ENCODE results near the gene CEBPZOS. TPM values are rescaled to one million over a fixed set of nuclear protein-coding genes. Genes with fewer than 3 reads are reported as not detected.
A peak's percentile ranks its signal among the peaks of the same experiment; 100 is the strongest.

Gene CEBPZOS
- total RNA-seq, 4 donors from 2014 or later: 21.0 to 34.2 (median 29.3) TPM

DNA sequence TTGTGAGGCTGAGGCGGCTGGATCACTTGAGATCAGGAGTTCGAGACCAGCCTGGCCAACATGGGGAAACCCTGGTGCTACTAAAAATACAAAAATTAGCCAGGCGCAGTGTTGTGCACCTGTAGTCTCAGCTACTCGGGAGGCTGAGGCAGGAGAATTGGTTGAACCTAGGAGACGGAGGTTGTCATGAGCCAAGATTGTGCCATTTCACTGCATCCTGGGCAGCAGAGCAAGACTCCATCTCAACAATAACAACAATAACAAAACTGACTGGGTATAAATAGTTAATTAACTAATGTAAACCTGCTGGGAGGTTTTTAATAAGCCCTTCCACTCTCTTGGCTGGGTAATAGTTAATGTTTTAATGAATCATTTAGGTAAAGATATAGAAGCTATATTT is 15.7 kb upstream of the CEBPZOS start:
- intact Hi-C loops (cut with DNase I): no loop called here

DNA sequence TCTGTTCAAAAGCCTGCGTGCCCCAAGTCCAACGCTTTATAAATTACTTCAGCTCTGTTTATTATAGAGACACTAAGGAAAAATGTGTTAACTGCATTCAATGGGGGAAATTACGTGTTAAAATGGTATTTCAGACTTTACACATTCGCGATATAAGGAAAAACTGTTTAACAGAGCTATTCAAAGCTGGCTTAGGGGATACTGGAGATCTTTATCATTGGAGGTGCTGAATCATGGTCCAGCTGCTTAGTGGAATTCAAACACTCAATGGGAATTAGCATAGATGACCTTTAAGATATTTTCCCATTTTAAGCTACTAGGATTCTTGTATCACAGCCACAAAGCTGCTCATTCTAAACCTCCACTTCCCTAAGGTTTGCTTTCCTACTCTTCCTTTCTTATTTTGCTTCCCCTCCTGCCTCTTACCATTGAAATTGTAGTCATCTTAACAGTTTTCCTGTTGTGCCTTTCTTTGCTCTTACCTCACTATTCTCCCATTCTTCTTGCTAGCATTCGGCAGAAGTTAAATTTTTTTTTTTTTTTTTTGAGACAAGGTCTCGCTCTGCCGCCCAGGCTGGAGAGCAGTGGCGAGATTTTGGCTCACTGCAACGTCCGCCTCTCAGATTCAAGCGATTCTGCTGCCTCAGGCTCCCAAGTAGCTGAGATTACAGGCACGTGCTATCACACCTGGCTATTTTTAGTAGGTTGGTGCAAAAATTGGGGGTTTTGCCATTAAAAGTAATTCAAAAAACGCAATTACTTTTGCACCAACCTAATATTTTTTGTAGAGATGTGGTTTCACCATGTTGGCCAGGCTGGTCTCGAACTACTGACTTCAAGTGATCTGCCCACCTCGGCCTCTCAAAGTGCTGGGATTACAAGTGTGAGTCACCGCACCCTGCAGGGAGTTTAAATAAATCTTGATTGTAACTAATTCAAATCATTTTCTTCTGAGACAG is 14.3 kb upstream of the CEBPZOS start:
- intact Hi-C loops (cut with DNase I): no loop called here
- TF ChIP-seq POLR2A (IDR thresholded peaks at IDR 0.05): no peak
- TF ChIP-seq, protein P1, sequence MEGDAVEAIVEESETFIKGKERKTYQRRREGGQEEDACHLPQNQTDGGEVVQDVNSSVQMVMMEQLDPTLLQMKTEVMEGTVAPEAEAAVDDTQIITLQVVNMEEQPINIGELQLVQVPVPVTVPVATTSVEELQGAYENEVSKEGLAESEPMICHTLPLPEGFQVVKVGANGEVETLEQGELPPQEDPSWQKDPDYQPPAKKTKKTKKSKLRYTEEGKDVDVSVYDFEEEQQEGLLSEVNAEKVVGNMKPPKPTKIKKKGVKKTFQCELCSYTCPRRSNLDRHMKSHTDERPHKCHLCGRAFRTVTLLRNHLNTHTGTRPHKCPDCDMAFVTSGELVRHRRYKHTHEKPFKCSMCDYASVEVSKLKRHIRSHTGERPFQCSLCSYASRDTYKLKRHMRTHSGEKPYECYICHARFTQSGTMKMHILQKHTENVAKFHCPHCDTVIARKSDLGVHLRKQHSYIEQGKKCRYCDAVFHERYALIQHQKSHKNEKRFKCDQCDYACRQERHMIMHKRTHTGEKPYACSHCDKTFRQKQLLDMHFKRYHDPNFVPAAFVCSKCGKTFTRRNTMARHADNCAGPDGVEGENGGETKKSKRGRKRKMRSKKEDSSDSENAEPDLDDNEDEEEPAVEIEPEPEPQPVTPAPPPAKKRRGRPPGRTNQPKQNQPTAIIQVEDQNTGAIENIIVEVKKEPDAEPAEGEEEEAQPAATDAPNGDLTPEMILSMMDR (IDR thresholded peaks at IDR 0.05): no peak
- H3K9me3 ChIP-seq: no peaks in the 10 kb centered on the region
- no peaks in the 10 kb centered on the region for H3K36me3 ChIP-seq
- peak in 1 of 2 donors; percentile 15 for DNase-seq
- WGBS, 2 donors: 58 to 66% methylated on average over 17 of the region's 17 CpGs
- no peaks in the 10 kb centered on the region for H3K27me3 ChIP-seq
- H3K4me3 ChIP-seq (replicated peaks in 1 of 3): no peak overlapping the region
- no peaks in the 10 kb centered on the region for H3K4me1 ChIP-seq
- H3K27ac ChIP-seq: no peak overlapping the region

More for the DNA sequence above, 15.7 kb upstream of the CEBPZOS start:
- no peak for DNase-seq
- Histone ChIP-seq H3K36me3 (no peaks in the 10 kb centered on the region), H3K4me1 (no peaks in the 10 kb centered on the region), H3K27ac (no peak overlapping the region), H3K4me3 (replicated peaks in 1 of 3) (no peak overlapping the region), H3K27me3 (no peaks in the 10 kb centered on the region), H3K9me3 (no peaks in the 10 kb centered on the region)
- TF ChIP-seq POLR2A (IDR thresholded peaks at IDR 0.05): no peak
- TF ChIP-seq, protein P1 (IDR thresholded peaks at IDR 0.05): no peak
- WGBS, 2 donors: 91 to 94% methylated on average over 5 of the region's 5 CpGs

- TF ChIP-seq, protein P1 (IDR thresholded peaks at IDR 0.05): no peak
- TF ChIP-seq POLR2A (IDR thresholded peaks at IDR 0.05): no peak
- 96 to 98% methylated on average over 2 of the region's 2 CpGs for WGBS, 2 donors
- Histone ChIP-seq H3K27ac (no peak within 1 kb of the TSS), H3K36me3 (no peaks in the 10 kb centered on the region), H3K9me3 (no peaks in the 10 kb centered on the region), H3K4me3 (replicated peaks in 1 of 3) (no peak within 1 kb of the TSS), H3K27me3 (no peaks in the 10 kb centered on the region), H3K4me1 (no peaks in the 10 kb centered on the region)
- intact Hi-C loops (cut with DNase I): no loop called here
- DNase-seq: no peak
These were observed 7.7 kb upstream of the CEBPZOS start, which contains the start of gene SULT6B1 for GRCh38 chr2:37188570-37188969. Gene SULT6B1, minus strand, starts transcription at chr2:37188670. Its CDS starts 30 bp downstream, at chr2:37188640.

DNA sequence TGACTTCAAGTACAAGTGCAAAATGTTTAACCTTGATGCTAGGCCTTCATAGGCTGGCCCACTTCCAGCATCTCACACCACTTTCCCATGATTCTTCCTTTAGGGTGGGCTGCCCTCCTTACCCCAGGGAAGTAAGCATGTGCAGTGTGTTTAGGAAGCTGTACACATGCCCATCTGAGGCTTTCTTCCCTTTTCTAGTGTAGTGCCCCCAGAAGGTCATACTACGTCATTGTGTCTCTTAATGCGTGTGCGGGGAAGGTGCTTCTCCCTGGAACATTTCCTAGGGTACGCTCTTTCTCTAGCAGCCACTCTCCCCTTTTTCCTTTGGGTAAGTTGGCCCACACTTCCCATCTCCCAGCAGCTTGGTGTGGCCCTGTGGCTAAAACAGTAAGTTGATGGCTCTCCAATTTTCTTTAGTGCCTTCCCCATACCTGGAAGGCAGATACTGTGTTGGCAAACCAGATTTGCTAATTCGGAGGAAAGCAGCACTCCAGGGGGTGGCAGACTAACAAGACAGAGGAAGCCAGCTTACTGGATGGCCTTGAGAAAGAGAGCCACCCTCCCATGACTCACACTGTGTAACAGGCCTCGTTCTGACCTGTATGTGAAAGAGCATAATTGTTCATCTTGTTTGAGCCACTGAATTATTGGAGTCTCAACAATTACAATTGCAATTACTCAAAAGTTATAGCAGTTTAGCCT is 6.7 kb upstream of the CEBPZOS start:
- no peak for TF ChIP-seq POLR2A (IDR thresholded peaks at IDR 0.05)
- TF ChIP-seq, protein P1 (IDR thresholded peaks at IDR 0.05): no peak
- Histone ChIP-seq H3K4me1 (no peaks in the 10 kb centered on the region), H3K27ac (no peak overlapping the region), H3K36me3 (no peaks in the 10 kb centered on the region), H3K27me3 (no peaks in the 10 kb centered on the region), H3K4me3 (replicated peaks in 1 of 3) (no peak overlapping the region), H3K9me3 (no peaks in the 10 kb centered on the region)
- WGBS, 2 donors: 80 to 81% methylated on average over 6 of the region's 6 CpGs
- intact Hi-C loops (cut with DNase I): no loop called here
- DNase-seq: no peak
